Keratinocyte (primary cell): Measurements from ENCODE around the gene MYEF2.

Experiments
- CTCF ChIP-seq, 3 experiments: IDR thresholded peaks in 1 of 3; conservative IDR thresholded peaks in 1 of 3; optimal IDR thresholded peaks in 1 of 3; 2 replicates in 2 of 3; 3 replicates in 1 of 3; pipeline versions ENCODE3 to v1.5.1; 2011; ENCODE audit warnings: low read length in 3 of 3, mild to moderate bottlenecking in 3 of 3, moderate library complexity in 2 of 3, control low read depth in 1 of 3, inconsistent platforms in 1 of 3; ENCODE audit not compliant: insufficient read depth in 2 of 3; ENCODE audit errors: extremely low read depth in 1 of 3
- EZH2 ChIP-seq: IDR thresholded peaks from one replicate; pipeline ENCODE4 v1.6.1; 2012; ENCODE audit warnings: inconsistent platforms, mild to moderate bottlenecking, low read length, moderate library complexity

- no peak for TF ChIP-seq CTCF (optimal IDR thresholded peaks at IDR 0.05 in 1 of 3, IDR thresholded peaks at IDR 0.05 in 1 of 3, conservative IDR thresholded peaks at IDR 0.05 in 1 of 3; ENCODE audit: extremely low read depth in 1 of 3, insufficient read depth in 2 of 3, low read length in 3 of 3)
- no peak for TF ChIP-seq EZH2
Measured at GRCh38 chr15:48132874-48133273, 45.2 kb downstream of the MYEF2 start.
